H1 (cell line): ENCODE measurements around the gene RCOR2. TPM values are rescaled to one million over a fixed set of nuclear protein-coding genes. Genes with fewer than 3 reads are reported as not detected.

Source experiments
- CTCF ChIA-PET: fragments of 300-600 bp; sonication (Branson Sonifier 250); formaldehyde crosslinking; loops from one replicate; lab custom pipeline; 2021; ENCODE audit not compliant: partially characterized antibody; lab: Charles Lee
- POLR2A ChIA-PET: fragments of 300-600 bp; sonication (Branson Sonifier 250); formaldehyde crosslinking; loops from one replicate; lab custom pipeline; 2021; ENCODE audit warnings: inconsistent platforms; ENCODE audit not compliant: partially characterized antibody; lab: Charles Lee
- DNase-seq, 2 experiments: peaks; one replicate each; pipeline versions ENCODE4 v3.0.0 to v3.0.0-alpha.2; 2010 to 2022; ENCODE audit warnings: low spot score in 2 of 2, low read depth in 1 of 2, mixed read lengths in 1 of 2
- FAIRE-seq: peaks from 2 replicates; lab custom pipeline; 2011; peaks lifted over from hg19 to GRCh38; lab: Jason Lieb, UNC
- H2AFZ ChIP-seq: 2 replicates; pipeline ENCODE4 v1.8.1; 2012; ENCODE audit warnings: low read length, inconsistent platforms
- H2AK5ac ChIP-seq: 2 replicates; pipeline ENCODE4 v1.6.1; 2013; ENCODE audit warnings: low read depth, low read length
- H2BK120ac ChIP-seq: replicated peaks from 2 replicates; pipeline ENCODE3; 2013; ENCODE audit warnings: low read depth, low read length, inconsistent platforms
- H2BK12ac ChIP-seq: 2 replicates; pipeline ENCODE4 v1.6.1; 2013; ENCODE audit warnings: low read depth, low read length
- H2BK15ac ChIP-seq: 2 replicates; pipeline ENCODE4 v1.6.1; 2013; ENCODE audit warnings: low read length
- H2BK20ac ChIP-seq: 2 replicates; pipeline ENCODE4 v1.6.1; 2013; ENCODE audit warnings: low read length
- H2BK5ac ChIP-seq: 2 replicates; pipeline ENCODE4 v1.6.1; 2013; ENCODE audit warnings: low read depth, low read length
- H3K14ac ChIP-seq: 2 replicates; pipeline ENCODE4 v1.6.1; 2013; ENCODE audit warnings: inconsistent platforms; ENCODE audit not compliant: insufficient read length
- H3K18ac ChIP-seq: 2 replicates; pipeline ENCODE4 v1.6.1; 2013; ENCODE audit warnings: low read length; ENCODE audit errors: extremely low read depth
- H3K23ac ChIP-seq: 2 replicates; pipeline ENCODE4 v1.6.1; 2013; ENCODE audit warnings: inconsistent platforms; ENCODE audit not compliant: insufficient read length
- H3K23me2 ChIP-seq: 2 replicates; pipeline ENCODE4 v1.6.1; 2013; ENCODE audit warnings: low read depth, low read length
- H3K27ac ChIP-seq: 2 replicates; pipeline ENCODE4 v1.6.1; 2011; ENCODE audit warnings: low read depth, low read length, inconsistent platforms
- H3K27me3 ChIP-seq, 4 experiments: replicated peaks in 1 of 4; 1 replicate in 1 of 4; 2 replicates in 3 of 4; pipeline versions ENCODE4 v1.6.1 to v1.8.1; 2011 to 2013; ENCODE audit warnings: low read length in 3 of 4, mild to moderate bottlenecking in 3 of 4, inconsistent platforms in 2 of 4, mixed read lengths in 2 of 4, moderate library complexity in 1 of 4; ENCODE audit not compliant: control insufficient read depth in 3 of 4, insufficient read depth in 3 of 4; ENCODE audit errors: extremely low read depth in 1 of 4
- H3K36me3 ChIP-seq, 4 experiments: 2 replicates each; pipeline versions ENCODE4 v1.6.1 to v1.8.1; 2011 to 2013; ENCODE audit warnings: mild to moderate bottlenecking in 4 of 4, low read length in 3 of 4, moderate library complexity in 2 of 4, control low read depth in 1 of 4, inconsistent platforms in 1 of 4; ENCODE audit not compliant: insufficient read depth in 4 of 4, control insufficient read depth in 2 of 4
- H3K4ac ChIP-seq: replicated peaks from 2 replicates; pipeline ENCODE3; 2013; ENCODE audit warnings: low read length, low read depth, mixed read lengths, inconsistent platforms; ENCODE audit not compliant: insufficient read length
- H3K4me1 ChIP-seq, 4 experiments: replicated peaks in 1 of 4; 1 replicate in 1 of 4; 2 replicates in 3 of 4; pipeline versions ENCODE4 v1.6.1 to v1.8.1; 2011 to 2013; ENCODE audit warnings: low read length in 3 of 4, inconsistent platforms in 2 of 4, mixed read lengths in 1 of 4; ENCODE audit not compliant: insufficient read depth in 4 of 4, control insufficient read depth in 3 of 4
- H3K4me2 ChIP-seq, 2 experiments: 2 replicates each; pipeline versions ENCODE4 v1.6.1 to v1.8.1; 2011 to 2013; ENCODE audit warnings: low read depth in 2 of 2, low read length in 2 of 2, control low read depth in 1 of 2, inconsistent platforms in 1 of 2, mild to moderate bottlenecking in 1 of 2; ENCODE audit not compliant: insufficient read depth in 1 of 2
- H3K4me3 ChIP-seq, 4 experiments: fragments of 200-600, 300-600 bp in 1 of 4; sonication (generic), shearing (Covaris generic), sonication (Bioruptor Twin) in 1 of 4; 2 replicates each; pipeline versions ENCODE4 v1.5.1 to v1.8.1; 2011 to 2016; ENCODE audit warnings: low read length in 4 of 4, low read depth in 3 of 4, control low read depth in 2 of 4, inconsistent platforms in 2 of 4, mild to moderate bottlenecking in 2 of 4, mixed read lengths in 1 of 4, moderate library complexity in 1 of 4; ENCODE audit not compliant: insufficient read depth in 2 of 4; ENCODE audit errors: extremely low read depth in 1 of 4
- H3K56ac ChIP-seq: replicated peaks from 2 replicates; pipeline ENCODE3; 2013; ENCODE audit warnings: low read depth, mild to moderate bottlenecking, mixed read lengths, low read length, inconsistent platforms; ENCODE audit not compliant: insufficient read length
- H3K79me1 ChIP-seq: 2 replicates; pipeline ENCODE4 v1.6.1; 2013; ENCODE audit warnings: low read depth, low read length, control low read depth
- H3K79me2 ChIP-seq, 2 experiments: 2 replicates each; pipeline versions ENCODE4 v1.6.1 to v1.8.1; 2012 to 2013; ENCODE audit warnings: low read length in 2 of 2, mild to moderate bottlenecking in 2 of 2, inconsistent platforms in 1 of 2; ENCODE audit not compliant: insufficient read depth in 2 of 2, control insufficient read depth in 1 of 2
- H3K9ac ChIP-seq, 4 experiments: replicated peaks in 1 of 4; 1 replicate in 1 of 4; 2 replicates in 3 of 4; pipeline versions ENCODE4 v1.6.1 to v1.8.1; 2011 to 2013; ENCODE audit warnings: low read depth in 3 of 4, low read length in 3 of 4, control low read depth in 2 of 4, mild to moderate bottlenecking in 2 of 4, moderate library complexity in 2 of 4, inconsistent platforms in 1 of 4; ENCODE audit errors: extremely low read depth in 1 of 4
- H3K9me3 ChIP-seq, 2 experiments: 2 replicates each; pipeline versions ENCODE4 v1.6.1 to v1.8.1; 2012 to 2013; ENCODE audit warnings: mild to moderate bottlenecking in 2 of 2, moderate library complexity in 2 of 2, control low read depth in 1 of 2, inconsistent platforms in 1 of 2, low read depth in 1 of 2, low read length in 1 of 2, mixed read lengths in 1 of 2; ENCODE audit not compliant: insufficient read depth in 2 of 2
- H4K20me1 ChIP-seq, 2 experiments: replicated peaks in 1 of 2; 2 replicates each; pipeline versions ENCODE3 to v1.8.1; 2011 to 2013; ENCODE audit warnings: inconsistent platforms in 2 of 2, low read length in 2 of 2, mild to moderate bottlenecking in 1 of 2; ENCODE audit not compliant: insufficient read depth in 2 of 2, control insufficient read depth in 1 of 2
- H4K5ac ChIP-seq: 2 replicates; pipeline ENCODE4 v1.6.1; 2013; ENCODE audit warnings: low read length, low read depth, mixed read lengths, inconsistent platforms; ENCODE audit not compliant: insufficient read length
- H4K8ac ChIP-seq: 2 replicates; pipeline ENCODE4 v1.8.0; 2013; ENCODE audit warnings: mild to moderate bottlenecking, moderate library complexity, low read length, inconsistent platforms; ENCODE audit not compliant: insufficient read depth; ENCODE audit errors: extremely low read depth
- H4K91ac ChIP-seq: replicated peaks from 2 replicates; pipeline ENCODE3; 2013; ENCODE audit warnings: low read length, mixed read lengths, inconsistent platforms; ENCODE audit not compliant: insufficient read length
- ASH2L ChIP-seq: fragments of 200-600, 300-600 bp; sonication (generic); IDR thresholded peaks from one replicate; pipeline ENCODE4 v1.7.1; 2017; ENCODE audit warnings: low read length
- NRF1 ChIP-seq: IDR thresholded peaks from 2 replicates; pipeline ENCODE4 v1.6.1; 2011; ENCODE audit warnings: mild to moderate bottlenecking, low read depth, low read length, improper control_type of control experiment
- PHF8 ChIP-seq: fragments of 200-600 bp; sonication (generic); conservative IDR thresholded peaks from 2 replicates; pipeline ENCODE4 v1.7.1; 2012; ENCODE audit warnings: low read depth, mild to moderate bottlenecking, inconsistent platforms, low read length, moderate library complexity
- SP4 ChIP-seq: IDR thresholded peaks from 2 replicates; pipeline ENCODE4 v1.6.1; 2012; ENCODE audit warnings: low read length, inconsistent platforms
- TAF1 ChIP-seq: IDR thresholded peaks from 2 replicates; pipeline ENCODE4 v1.6.1; 2011; ENCODE audit warnings: mild to moderate bottlenecking, low read depth, low read length
- TBP ChIP-seq: IDR thresholded peaks from 2 replicates; pipeline ENCODE4 v1.6.1; 2011; ENCODE audit warnings: low read depth, low read length, improper control_type of control experiment
- WGBS, 2 experiments: shearing (Covaris generic) in 1 of 2; methylation state at CpG; one replicate each; pipeline versions ENCODE4 v1.1.6 to v1.1.7; 2013 to 2015; ENCODE audit warnings: low lambda C conversion rate in 2 of 2, mixed read lengths in 2 of 2, inconsistent platforms in 1 of 2, low coverage in 1 of 2, missing lambda C conversion rate in 1 of 2; ENCODE audit not compliant: insufficient replicate concordance in 2 of 2, insufficient coverage in 1 of 2, insufficient read length in 1 of 2; ENCODE audit errors: extremely low coverage in 1 of 2, missing lambda C conversion rate in 1 of 2; 5-methylcytosine and 5-hydroxymethylcytosine counted together
- polyA plus RNA-seq, 7 experiments: library from polyadenylated mRNA; depleted of rRNA in 3 of 7; stranded (reverse) in 5 of 7; unstranded in 2 of 7; fragments of >200 nt in 5 of 7; fragments of 200-250 nt in 2 of 7; gene quantifications; 1 replicate in 5 of 7; 2 replicates in 1 of 7; 4 replicates in 1 of 7; pipeline versions ENCODE4 v1.2.1 to v1.2.3, GENCODE V29; 2011 to 2013; ENCODE audit warnings: missing spikeins in 2 of 7, mixed read lengths in 2 of 7
- total RNA-seq: library from RNA; stranded (reverse); fragmentation: NEBNext Ultra II Directional; extraction: Animal tissue kit (Norgen Biotek cat#: 25700); gene quantifications from 2 replicates; pipeline ENCODE4 v1.2.1, GENCODE V29; 2021
- TF ChIP-seq, protein P1 (sequence below), 3 experiments: IDR thresholded peaks; 1 replicate in 2 of 3; 2 replicates in 1 of 3; pipeline versions ENCODE4 v1.5.1 to v1.6.1; 2011; ENCODE audit warnings: low read length in 3 of 3, mild to moderate bottlenecking in 3 of 3, inconsistent platforms in 2 of 3, low read depth in 1 of 3, moderate library complexity in 1 of 3; ENCODE audit not compliant: insufficient read depth in 1 of 3; ENCODE audit errors: control extremely low read depth in 1 of 3

Gene RCOR2
- total and polyA plus RNA-seq, 2 of the 8 experiments (the other 6 are each of a cell fraction or from before 2014, with no cell fraction given), result 54.6 to 78.0 TPM

DNA sequence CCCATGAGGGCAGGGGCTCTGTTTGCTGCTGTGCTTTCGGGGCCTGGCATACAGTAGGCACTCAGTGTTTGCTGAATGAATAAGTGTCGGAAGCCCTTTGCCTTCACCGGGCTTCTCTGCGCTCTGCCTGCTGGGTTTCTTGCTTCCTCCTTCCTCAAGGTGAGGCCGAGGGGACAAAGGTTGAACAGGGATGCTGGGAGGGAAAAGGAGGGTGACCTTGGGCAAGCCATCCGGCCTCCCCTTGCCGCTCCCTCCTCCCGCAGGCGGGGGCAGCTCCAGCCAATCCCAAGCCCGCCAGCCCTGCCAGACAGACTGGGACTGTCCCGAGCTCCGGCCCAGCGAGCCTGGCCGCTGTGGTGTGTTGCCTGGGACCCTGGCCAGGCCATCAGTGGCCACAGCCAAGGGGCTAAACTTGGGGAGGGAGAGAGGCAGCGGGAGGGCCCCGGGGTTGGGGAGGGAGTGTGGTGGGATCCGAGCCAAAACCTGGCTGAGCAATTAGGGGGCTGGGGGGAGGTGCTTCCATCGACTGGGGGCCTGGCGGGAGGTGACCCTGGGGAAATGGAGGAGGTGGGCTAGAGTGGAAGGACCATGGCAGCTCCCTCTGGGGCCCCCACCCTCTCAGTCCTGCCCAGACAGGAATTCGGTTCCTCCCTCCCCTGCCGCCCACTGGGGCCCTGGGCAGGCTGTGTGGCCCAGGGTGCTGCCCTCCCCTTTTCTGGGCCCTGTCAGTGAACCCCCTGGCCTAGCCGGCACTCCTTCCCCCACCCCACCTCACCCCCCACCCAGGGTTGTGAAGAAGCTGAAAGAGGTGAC lies 3.4 kb upstream of the RCOR2 start:
- peak overlapping the region; percentile 97 for H2BK12ac ChIP-seq
- peak overlapping the region; percentile 89 to 97 for H3K4me2 ChIP-seq
- peak overlapping the region in 3 of 4 experiments; percentile 71 to 90 (median 85); a peak in 6 of 7 replicates for H3K9ac ChIP-seq
- H2BK120ac ChIP-seq, result peak overlapping the region; percentile 76
- H2BK15ac ChIP-seq, result peak overlapping the region; percentile 100; the same call in 1 of the 2 replicates
- H3K23me2 ChIP-seq, result peaks cover 29% of the 10 kb centered on the region
- H3K14ac ChIP-seq, result peak overlapping the region; percentile 69
- H2AK5ac ChIP-seq, result peak overlapping the region; percentile 91; the same call in 1 of the 2 replicates
- H3K79me1 ChIP-seq, result peaks cover 4% of the 10 kb centered on the region
- H2BK5ac ChIP-seq, result peak overlapping the region; percentile 99
- CTCF ChIA-PET, result interaction anchor here (0.6 to 9.3 kb wide), 32 partner anchors 9 to 228 kb away, joined by 3 to 129 read pairs (median 5); partner anchors contain the start of genes COX8A, MARK2 and NAA40
- no peak overlapping the region for H3K23ac ChIP-seq
- peak overlapping the region; percentile 100 for H3K18ac ChIP-seq
- POLR2A ChIA-PET, result interaction anchor here (0.6 to 10.7 kb wide), 32 partner anchors 11 to 1079 kb away, joined by 3 to 173 read pairs (median 4); partner anchors contain the start of genes COX8A, MARK2, NAA40 and STIP1
- TF ChIP-seq TBP, result peak; percentile 39
- TF ChIP-seq TAF1, result peak; percentile 35; the same call in 1 of the 2 replicates
- TF ChIP-seq NRF1, result no peak
- 0 out of 2 replicates have a peak, but pooled peaks have one; percentile 6 for TF ChIP-seq SP4
- peak; percentile 40 for TF ChIP-seq ASH2L
- no peak for TF ChIP-seq PHF8
- TF ChIP-seq, protein P1, sequence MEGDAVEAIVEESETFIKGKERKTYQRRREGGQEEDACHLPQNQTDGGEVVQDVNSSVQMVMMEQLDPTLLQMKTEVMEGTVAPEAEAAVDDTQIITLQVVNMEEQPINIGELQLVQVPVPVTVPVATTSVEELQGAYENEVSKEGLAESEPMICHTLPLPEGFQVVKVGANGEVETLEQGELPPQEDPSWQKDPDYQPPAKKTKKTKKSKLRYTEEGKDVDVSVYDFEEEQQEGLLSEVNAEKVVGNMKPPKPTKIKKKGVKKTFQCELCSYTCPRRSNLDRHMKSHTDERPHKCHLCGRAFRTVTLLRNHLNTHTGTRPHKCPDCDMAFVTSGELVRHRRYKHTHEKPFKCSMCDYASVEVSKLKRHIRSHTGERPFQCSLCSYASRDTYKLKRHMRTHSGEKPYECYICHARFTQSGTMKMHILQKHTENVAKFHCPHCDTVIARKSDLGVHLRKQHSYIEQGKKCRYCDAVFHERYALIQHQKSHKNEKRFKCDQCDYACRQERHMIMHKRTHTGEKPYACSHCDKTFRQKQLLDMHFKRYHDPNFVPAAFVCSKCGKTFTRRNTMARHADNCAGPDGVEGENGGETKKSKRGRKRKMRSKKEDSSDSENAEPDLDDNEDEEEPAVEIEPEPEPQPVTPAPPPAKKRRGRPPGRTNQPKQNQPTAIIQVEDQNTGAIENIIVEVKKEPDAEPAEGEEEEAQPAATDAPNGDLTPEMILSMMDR (IDR thresholded peaks at IDR 0.05; ENCODE audit: control extremely low read depth in 1 of 3, insufficient read depth in 1 of 3, low read depth in 1 of 3, low read length in 3 of 3), result no peak
- H4K20me1 ChIP-seq, result peaks cover 4 to 5% of the 10 kb centered on the region in 2 experiments
- peaks cover 0 to 5% (median 0%) of the 10 kb centered on the region in 4 experiments; a peak in 2 of 7 replicates for H3K27me3 ChIP-seq
- peak overlapping the region; percentile 90 for H2BK20ac ChIP-seq
- H3K36me3 ChIP-seq, result no peaks in the 10 kb centered on the region
- peak; percentile 48 for FAIRE-seq
- peak overlapping the region; percentile 95 for H3K27ac ChIP-seq
- no peaks in the 10 kb centered on the region for H3K9me3 ChIP-seq
- H2AFZ ChIP-seq, result no peak overlapping the region
- H3K79me2 ChIP-seq, result peaks cover 3 to 12% of the 10 kb centered on the region in 2 experiments; a peak in 3 of 4 replicates
- DNase-seq, result peak in 1 of 2 experiments; percentile 85
- WGBS, 2 experiments, result 4% methylated on average over 16 of the region's 22 CpGs; no CpG with 5 or more reads in 1 of the 2 experiments
- peak overlapping the region; percentile 98 for H4K5ac ChIP-seq
- H3K4me1 ChIP-seq, result peaks cover 2 to 30% (median 26%) of the 10 kb centered on the region in 4 experiments
- peak overlapping the region; percentile 96 for H3K4ac ChIP-seq
- H3K56ac ChIP-seq, result peak overlapping the region; percentile 93
- peak overlapping the region; percentile 35 to 86 (median 54) for H3K4me3 ChIP-seq
- peak overlapping the region; percentile 100 for H4K91ac ChIP-seq
- peak overlapping the region; percentile 95; the same call in 1 of the 2 replicates for H4K8ac ChIP-seq
